OCI-M2 (cell line): Measurements from ENCODE around the gene GRIK4.

ENCODE experiments used
- DNase-seq: peaks from one replicate; lab custom pipeline; 2025; ENCODE audit not compliant: unreplicated experiment; lab: John Stamatoyannopoulos, UW

GRIK4 gene

DNA sequence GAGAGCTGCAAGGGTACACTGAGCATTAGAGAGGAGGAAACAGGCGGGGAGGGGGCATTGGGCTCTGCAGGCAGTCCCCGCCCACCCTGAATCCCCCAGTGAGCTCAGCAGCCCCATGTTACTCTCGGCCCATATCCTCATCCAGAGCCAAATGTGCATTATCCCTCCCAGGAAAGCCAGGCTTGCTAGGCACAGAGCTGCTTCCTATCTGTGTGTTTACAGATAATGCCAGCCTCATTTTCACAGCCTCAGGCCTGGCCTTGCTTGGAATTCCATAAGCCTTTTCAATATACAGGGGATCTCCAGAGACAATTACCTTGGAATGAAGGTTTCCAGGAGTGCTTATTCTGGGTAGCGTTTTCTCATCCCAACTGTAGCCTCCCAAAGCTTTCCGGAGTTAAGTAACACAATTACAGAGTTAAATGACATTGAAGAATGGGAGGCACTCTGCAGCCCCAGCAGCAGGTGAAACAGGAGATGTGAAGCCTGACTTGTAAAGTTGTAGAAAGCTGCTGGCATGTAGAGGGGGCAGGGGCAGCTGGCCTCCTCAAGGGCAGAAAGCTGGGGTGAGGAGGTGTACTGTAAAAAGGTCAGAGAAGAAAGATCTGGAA, 420.9 kb downstream of the GRIK4 start:
- DNase-seq: no peak

DNA sequence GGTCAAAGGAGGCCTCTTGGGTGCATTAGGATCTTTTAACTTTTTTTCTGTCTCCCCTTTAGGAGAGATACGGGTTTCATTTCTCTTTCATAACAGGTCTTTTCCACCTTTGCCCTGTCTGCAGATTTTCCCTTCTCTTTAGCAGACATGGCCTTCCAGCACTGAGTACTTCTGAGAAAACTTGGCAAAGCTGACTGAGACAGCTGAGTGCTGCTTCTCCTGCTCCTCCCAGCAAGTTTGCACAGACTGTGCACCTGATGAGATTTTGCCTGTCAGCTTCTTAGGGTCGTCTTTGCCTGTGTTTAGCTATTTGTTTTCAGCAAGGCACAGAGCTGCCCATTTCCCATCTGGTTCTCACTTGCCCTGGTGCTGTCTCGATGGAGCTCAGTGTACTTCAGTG, 424.8 kb downstream of the GRIK4 start:
- DNase-seq: no peak

DNA sequence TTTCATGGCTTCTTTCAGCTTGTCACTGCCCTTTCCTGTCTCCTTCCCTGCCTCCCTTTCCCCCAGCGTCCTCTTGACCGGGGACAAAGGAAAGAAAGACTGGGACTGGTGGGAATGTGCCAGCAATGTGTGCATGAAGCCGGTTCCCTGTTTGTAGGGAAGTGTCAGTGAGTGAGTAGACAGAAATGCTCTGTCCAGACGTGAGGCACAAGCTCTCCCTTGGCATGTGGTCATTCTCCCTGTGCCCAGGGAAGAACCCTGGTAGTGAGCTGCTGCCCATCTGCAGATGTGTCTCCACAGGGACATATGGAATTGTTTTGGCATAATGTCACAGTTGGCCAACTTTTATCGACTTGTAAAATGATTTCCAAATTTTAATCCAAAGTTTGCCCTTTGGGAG, 426.0 kb downstream of the GRIK4 start:
- no peak for DNase-seq

DNA sequence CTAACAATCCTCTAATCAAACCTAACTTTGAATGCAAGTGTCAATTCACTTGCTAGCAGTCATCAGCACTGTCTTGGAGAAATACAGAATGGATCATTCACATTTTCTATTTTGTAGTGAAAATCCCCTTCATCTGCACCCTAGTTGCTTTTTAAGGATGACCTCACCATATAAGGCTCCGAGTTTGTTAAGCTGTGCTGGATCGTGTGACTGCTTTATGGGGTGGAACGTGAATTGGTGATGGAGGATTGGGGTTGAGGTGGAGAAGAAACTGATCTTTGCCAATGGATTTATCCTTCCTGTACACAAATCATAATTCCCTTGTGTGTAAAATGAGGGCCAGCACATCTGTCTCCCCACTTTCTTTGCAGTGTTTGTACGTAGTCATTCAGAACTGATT, 426.7 kb downstream of the GRIK4 start:
- no peak for DNase-seq

DNA sequence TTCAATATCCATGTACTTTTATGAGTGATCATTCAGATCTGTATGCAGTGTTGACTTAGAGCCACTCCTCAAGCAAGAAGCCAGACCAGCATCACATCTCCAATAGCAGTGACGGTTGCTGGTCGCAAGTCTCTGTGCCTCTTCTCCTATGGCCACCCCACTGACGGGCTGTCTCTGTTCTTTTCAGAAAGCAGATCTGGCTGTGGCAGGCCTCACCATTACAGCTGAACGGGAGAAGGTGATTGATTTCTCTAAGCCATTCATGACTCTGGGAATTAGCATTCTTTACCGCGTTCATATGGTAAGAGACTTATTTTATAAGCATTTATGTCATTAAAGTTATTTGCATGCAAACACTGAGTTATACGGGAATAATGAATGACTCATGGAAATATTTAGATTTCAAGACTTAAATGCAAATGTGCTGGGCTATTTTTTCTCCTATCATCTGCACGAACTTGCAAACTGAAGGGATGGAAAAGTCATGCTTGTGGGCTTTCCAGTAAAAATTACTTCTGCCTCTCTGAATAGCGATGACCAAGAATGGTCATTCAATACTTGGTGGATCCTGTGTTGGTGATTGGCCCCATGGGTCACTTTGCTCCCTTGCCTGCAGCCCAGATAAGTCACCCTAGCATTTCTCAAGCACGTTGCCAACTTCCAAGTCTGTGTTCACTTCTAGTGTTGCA, 428.8 kb downstream of the GRIK4 start:
- DNase-seq: no peak

DNA sequence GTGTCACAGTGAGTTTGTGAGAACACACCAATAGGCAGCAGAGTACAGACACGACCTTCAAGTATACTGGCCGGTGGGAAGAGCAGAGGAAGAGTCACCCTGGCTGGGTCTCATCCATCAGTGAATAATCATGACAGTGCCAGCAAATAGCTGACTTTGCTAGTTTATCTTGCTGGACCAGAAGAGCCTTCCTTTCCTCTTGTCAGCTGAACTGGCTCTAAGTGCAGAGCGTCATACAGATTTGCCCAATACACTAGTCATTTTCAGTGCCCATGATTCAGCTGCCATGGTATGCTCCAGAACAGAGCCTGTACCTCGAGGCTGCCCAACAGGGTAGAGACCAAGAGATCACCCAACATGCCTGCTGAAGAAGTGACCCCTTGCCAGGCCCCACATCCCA, 429.5 kb downstream of the GRIK4 start:
- DNase-seq: no peak

DNA sequence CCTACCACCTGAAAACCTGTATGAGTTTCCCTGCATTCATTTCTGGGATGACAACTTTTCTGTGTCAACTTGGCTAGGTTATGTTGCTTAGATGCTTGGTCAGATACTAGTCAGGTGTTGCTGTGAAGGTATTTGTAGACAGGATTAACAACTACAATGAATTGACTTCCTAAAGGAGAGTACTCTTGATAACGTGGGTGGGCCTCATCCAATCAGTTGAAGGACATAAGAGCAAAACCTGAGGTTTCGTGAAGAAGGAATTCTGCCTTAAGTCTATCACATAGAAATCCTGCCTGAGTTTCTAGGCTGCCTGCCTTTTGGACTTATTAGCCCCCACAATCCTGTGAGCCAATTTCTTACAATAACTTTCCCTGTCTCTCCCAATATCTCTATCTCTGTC, 431.2 kb downstream of the GRIK4 start:
- DNase-seq: no peak

DNA sequence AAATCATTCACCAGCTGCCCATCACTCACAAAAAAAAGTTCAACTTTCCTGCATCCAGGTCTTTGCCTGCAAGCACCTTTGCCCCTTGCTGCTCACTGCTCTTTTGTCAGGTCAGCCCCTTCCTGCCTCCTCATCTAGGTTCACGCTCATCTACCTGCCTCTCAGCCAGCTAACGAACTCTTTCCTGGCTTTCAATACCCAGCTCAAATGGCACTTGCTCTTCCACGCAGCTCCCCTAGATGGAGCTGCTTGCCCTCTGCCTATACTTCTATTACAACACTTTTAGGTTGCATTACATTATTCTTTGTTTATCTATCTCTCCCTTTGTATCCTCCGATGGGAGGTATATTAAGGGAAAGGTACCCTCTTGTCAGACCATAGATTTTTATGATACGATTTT, 433.5 kb downstream of the GRIK4 start:
- no peak for DNase-seq

DNA sequence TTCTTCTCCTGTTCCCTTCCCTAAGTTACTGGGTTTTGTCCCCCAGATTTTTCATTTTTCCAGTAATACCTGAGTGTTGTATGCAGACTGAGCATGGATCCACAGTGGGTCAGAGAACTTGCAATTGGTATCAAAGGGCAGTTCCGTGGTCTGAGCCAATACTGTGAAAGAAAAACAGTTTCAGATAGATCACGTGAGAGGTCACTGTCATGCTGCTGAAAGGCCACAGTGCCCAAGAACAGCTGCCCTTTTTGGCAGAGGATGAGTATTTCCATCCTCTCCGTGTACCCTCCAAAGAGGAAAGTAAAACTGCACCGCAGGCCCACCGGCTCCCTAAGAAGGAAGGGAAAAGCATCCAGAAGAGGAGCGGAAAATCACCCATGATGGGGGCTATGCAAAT, 439.3 kb downstream of the GRIK4 start:
- no peak for DNase-seq

DNA sequence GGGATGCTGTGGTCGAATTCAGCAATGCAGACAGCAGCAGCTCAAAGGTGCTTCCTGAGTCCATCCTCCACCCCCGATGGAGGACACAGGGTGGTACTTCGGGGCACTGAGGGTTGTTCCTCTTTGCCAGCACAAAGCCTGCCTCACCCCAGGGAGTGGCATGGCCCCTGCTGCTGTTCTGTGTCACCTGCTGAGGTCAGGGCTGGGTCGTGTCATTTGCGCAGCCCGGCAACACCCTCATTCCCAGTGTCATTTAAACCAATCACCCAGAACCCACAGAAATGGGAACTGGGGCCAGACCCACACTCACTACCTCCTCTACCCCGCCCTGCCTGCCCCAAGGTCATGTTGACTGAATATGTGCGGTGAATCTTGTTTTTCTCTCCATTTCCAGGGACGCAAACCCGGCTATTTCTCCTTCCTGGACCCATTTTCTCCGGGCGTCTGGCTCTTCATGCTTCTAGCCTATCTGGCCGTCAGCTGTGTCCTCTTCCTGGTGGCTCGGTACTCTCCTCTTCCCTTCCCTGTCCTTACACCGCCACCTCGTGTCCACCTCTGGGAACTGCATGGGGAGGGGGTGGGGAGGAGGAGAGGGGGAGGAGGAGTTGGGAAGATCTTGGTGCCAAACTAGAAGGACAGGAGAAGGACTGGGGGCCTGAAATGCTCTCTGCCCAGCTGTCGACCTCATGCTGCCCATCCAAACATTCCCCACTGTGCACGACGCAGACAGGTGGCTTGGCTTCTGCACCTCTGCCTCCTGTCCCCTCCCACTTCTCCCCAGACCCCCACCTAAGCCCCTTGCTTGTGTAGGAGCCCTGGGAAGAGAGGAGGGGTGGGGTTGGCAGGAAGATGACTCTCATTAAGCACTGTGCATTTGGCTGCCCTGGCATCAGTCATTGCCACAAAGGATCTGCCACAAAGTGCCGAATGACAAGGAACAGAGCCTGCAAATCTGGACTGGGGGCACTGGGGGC, 441.2 kb downstream of the GRIK4 start:
- no peak for DNase-seq

DNA sequence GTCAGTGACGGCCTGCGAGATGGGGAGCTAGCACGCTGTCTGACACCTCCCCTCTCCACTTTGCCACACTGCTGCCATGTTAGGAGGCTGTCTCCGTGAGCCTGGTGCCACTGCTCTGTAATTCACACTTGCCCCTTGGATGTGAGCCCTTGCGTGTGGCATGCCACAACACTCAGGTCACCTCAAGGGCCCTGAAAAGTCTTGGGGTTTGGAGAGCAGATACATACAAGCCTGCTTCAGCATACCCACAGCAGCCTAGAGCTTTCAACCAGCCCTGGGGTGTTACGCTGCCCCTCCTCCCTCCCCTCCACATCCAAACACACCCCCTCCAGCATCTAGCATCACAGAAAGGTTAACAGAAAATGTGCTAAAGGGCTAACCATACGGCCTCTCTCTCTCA, 442.8 kb downstream of the GRIK4 start:
- DNase-seq: no peak

DNA sequence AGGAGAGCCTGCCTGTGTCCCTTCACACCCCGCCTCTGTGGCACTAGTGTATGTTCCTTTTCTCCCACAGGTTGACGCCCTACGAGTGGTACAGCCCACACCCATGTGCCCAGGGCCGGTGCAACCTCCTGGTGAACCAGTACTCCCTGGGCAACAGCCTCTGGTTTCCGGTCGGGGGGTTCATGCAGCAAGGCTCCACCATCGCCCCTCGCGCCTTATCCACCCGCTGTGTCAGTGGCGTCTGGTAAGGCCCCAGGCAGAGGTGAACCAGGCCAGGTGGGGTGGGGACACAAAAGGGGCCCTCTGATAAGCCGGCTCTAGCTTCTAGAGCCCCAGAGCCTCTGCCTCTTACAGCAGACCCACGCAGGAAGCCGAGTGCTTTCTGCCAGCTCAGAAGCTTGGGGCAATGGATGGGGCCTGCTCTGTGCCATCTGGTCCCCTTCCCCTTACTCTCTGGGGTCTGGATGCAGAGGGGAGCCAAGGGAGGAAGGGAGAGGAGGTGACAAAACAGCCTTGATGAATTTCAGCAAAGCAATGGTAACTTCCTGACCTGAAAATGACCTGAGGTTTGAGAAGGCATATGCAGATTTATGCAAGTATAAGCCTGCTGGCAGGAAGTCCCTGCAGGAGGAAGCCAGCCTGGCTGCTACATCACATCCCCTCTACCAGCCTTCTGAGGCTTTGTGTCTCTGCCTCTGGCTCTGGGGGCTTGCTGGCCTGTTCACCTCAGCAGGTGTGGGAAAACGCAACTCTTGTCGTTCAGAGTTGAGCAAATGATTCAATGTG, 445.4 kb downstream of the GRIK4 start:
- DNase-seq: no peak

DNA sequence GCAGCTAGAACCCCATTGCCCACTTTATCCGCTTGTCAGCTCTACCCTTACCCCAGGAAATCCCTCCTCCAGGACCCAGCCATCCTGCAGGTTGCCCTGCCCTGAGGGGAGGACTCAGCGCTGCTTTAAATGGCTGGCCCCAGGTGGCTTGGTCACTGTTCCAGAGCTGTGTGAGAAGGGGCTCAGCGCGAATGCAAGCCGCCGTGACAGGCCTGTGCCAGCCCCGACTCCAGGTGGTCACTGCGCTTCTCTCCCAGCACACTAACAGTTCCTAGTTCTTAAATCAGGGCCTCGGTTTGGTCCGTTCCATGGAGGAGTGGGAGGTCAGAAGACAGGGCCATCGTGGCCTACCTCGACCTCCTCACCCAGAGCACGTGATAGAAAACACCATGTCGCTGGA, 446.6 kb downstream of the GRIK4 start:
- DNase-seq: no peak

DNA sequence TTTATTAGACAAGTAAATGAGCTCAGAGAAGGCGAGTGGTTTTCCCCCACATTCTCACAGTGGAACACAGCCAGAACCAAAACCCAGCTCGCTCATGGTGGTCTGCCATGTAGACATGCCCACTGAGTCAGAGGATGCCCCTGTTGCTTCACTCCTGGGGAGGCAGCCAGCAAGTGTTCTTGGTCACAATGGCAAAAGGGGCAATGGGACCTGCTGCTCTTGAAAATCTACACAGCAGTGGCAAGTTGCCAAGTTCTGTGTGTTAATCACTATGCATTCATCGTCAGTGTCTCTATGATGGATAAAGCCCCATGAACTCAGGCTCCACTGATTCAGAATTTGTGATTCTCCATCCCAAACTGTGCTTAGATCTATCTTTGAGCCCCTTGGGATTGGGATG, 447.6 kb downstream of the GRIK4 start:
- no peak for DNase-seq

DNA sequence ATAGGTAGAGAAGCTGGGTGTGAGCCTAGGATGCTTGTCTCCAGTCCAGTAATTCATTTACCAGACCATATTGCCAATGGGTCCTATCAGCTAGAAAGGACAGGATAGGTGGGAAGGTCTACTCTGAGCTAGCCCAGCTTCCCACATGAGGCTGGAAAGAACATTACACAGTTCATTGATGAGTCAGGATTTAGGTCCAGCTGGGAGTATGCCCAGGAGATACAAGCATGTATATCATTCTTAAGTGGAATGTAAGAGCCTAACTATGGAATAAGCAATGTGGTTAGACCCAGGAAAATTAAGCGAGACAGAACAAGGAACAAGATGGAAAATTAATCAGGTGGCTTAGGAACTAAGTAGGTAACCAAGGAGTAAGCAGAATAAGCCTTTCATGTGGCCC, 453.3 kb downstream of the GRIK4 start:
- DNase-seq: no peak

DNA sequence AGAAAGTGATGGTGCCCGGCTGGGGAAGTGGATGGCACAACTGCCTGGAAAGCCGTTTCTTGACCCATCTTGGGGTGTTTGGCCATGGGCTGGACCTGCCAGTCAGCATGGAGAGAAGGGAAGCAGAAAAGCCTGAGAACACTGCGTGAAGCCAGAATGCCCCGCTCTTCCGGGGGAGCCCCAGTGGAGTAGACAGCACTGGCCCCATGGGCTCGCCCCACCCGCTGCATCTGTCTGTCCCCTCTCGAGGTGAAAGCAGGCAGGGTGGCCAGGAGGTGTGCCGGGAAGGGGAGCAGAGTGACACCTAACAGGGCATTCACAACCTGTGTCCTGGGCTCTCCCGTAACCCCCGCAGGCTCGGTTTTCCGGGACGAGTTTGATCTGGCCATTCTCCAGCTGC, 455.3 kb downstream of the GRIK4 start:
- DNase-seq: no peak

DNA sequence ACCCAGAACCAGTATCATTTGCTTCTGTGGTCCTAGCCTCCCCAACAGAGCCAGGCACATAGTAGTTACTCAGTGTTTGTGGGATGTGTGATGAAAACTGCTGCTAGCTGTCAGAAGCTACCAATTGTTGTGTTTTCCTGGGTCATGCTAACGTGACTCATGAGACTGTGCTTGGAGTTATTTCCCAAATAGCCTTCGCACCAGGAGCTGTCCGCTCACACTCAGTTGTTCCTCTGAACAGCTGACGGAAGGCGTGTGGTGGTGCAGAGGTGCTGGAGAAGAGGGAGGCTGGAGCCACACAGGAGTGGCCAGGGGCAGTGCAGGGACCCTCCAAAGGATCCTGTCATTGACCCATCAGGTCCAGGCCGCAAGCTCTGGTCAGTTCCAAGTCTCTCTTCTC, 458.4 kb downstream of the GRIK4 start:
- DNase-seq: no peak

DNA sequence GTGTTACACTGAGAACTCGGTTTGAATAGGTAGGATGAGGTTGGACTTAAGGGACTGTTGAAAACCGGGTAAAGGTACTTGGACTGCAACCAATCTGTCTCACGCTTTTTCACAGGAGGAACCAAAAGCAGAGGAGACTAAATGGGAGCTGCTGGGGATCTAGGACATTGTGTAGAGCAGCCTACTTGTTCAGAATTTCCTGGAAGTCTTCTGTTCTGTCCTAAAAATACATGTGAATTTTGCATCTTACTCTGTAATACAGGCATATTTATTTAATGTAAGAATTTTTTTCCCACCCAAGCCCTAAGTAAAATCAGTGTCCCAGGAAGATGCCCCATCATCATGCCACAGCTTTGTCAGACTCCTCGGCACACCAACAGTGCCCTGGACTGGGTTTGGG, 460.3 kb downstream of the GRIK4 start:
- no peak for DNase-seq

DNA sequence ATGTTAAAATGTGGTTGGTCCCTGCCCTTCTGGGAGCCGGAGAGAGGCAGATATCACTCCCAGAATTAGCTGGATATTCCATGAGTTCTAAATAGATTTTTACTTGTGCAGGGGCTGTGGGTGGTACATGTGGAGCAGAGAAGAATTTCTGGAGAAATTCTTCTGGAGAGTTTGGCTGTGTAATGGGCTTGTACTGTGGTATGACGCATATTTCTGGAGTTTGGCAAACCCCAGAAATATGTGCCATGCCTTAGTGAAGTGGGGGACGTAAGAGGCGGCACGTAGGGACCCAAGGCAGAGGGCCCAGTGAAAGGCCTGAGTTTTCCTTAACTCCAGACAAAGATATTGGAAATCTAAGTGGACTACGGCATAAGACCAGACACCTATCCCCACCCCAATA, 461.1 kb downstream of the GRIK4 start:
- no peak for DNase-seq

DNA sequence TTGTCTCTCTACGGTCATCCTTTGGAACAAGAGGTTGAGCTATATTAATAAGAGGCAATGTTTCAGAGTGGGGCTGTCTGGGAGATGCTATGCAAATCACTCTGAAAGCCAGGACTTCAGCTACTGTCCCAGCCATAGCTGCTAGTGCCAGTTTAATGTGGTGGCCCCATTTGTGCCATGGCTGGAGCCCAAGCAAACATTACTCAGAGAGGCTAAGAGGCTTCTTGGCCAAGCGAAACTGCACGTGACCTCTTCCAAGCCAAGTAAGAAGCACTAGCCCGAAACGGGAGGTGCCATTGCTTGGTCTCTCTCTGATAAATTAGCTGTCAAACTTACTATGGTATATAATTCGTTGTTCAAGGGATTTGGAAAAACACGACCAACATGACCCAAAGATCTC, 462.0 kb downstream of the GRIK4 start:
- DNase-seq: no peak

DNA sequence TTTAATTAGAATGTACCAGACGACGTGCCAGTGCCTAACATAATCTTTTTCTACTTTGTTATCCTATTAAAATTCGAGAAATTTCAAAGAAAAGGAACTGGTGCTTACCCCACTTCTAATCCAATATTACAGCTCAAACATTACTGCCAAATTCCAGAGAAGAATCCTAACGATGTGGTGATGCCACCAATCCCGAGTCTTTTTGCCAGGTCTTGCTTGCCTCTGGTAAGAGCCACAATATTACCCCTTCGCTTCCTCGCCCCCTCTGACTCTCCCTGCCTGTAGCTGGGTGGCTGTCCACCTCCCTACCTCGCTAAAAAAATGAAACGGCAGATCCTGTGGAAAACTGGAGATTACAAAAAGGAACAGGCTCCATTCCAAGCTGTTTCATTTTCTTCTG, 462.9 kb downstream of the GRIK4 start:
- DNase-seq: no peak
